DOHH2 (cell line): ENCODE measurements around the gene TADA2B.
"Not testable (repeated sequence)": the region's sequence is repeated elsewhere in the genome, so short reads cannot be mapped to it uniquely, and the experiment has no call there.

Experiments used
- H3F3A ChIP-seq: fragments of 200-600 bp; sonication (generic), shearing (Covaris generic); 2 replicates; pipeline ENCODE4 v1.6.0; 2016; ENCODE audit warnings: antibody characterized with exemption, mild to moderate bottlenecking; ENCODE audit not compliant: control insufficient read depth, insufficient read depth
- H3K27ac ChIP-seq: fragments of 200-600 bp; sonication (generic); 2 replicates; pipeline ENCODE4 v1.5.1; 2014; ENCODE audit warnings: low read depth, mild to moderate bottlenecking, low read length, moderate library complexity
- H3K27me3 ChIP-seq: fragments of 200-600 bp; sonication (generic); 2 replicates; pipeline ENCODE4 v1.6.1; 2014; ENCODE audit warnings: mild to moderate bottlenecking, low read length, mixed read lengths; ENCODE audit not compliant: control insufficient read depth
- H3K36me3 ChIP-seq: fragments of 200-600 bp; sonication (generic); 2 replicates; pipeline ENCODE4 v1.6.1; 2014; ENCODE audit warnings: mild to moderate bottlenecking, low read length, moderate library complexity, mixed read lengths; ENCODE audit not compliant: control insufficient read depth
- H3K4me1 ChIP-seq: fragments of 200-600 bp; sonication (generic); 2 replicates; pipeline ENCODE4 v1.6.1; 2014; ENCODE audit warnings: mild to moderate bottlenecking, low read length, mixed read lengths; ENCODE audit not compliant: control insufficient read depth
- H3K4me2 ChIP-seq: fragments of 200-600 bp; sonication (generic); 2 replicates; pipeline ENCODE4 v1.6.0; 2014; ENCODE audit warnings: mild to moderate bottlenecking, low read length, moderate library complexity
- H3K4me3 ChIP-seq: fragments of 200-600 bp; sonication (generic); 2 replicates; pipeline ENCODE4 v1.5.1; 2014; ENCODE audit warnings: mild to moderate bottlenecking, low read length, mixed read lengths
- H3K79me2 ChIP-seq: fragments of 200-600 bp; sonication (generic); 2 replicates; pipeline ENCODE4 v1.6.1; 2014; ENCODE audit warnings: mild to moderate bottlenecking, low read length, mixed read lengths; ENCODE audit not compliant: control insufficient read depth
- H3K9me2 ChIP-seq: fragments of 200-600 bp; sonication (generic); replicated peaks from 2 replicates; pipeline ENCODE4 v1.6.1; 2014; ENCODE audit warnings: mild to moderate bottlenecking, low read length, mixed read lengths; ENCODE audit not compliant: control insufficient read depth
- H3K9me3 ChIP-seq: fragments of 200-600 bp; sonication (generic); 2 replicates; pipeline ENCODE4 v1.6.1; 2014; ENCODE audit warnings: antibody characterized with exemption, low read length, mixed read lengths; ENCODE audit not compliant: control insufficient read depth, insufficient read depth
- H4K20me1 ChIP-seq: fragments of 200-600 bp; sonication (generic); 2 replicates; pipeline ENCODE4 v1.6.0; 2014; ENCODE audit warnings: low read depth, mild to moderate bottlenecking, antibody characterized with exemption, low read length, moderate library complexity; ENCODE audit not compliant: control insufficient read depth, insufficient read depth
- CTCF ChIP-seq: fragments of 200-600 bp; sonication (generic); IDR thresholded peaks from one replicate; pipeline ENCODE4 v1.5.1; 2014; ENCODE audit warnings: antibody characterized with exemption, mild to moderate bottlenecking, low read depth, low read length; ENCODE audit not compliant: poor library complexity, severe bottlenecking
- EZH2phosphoT487 ChIP-seq: fragments of 200-600 bp; sonication (generic); IDR thresholded peaks from 2 replicates; pipeline ENCODE4 v1.6.1; 2017; ENCODE audit warnings: borderline replicate concordance, mild to moderate bottlenecking, antibody characterized with exemption, low read length, moderate library complexity, mixed read lengths

Gene TADA2B

DNA sequence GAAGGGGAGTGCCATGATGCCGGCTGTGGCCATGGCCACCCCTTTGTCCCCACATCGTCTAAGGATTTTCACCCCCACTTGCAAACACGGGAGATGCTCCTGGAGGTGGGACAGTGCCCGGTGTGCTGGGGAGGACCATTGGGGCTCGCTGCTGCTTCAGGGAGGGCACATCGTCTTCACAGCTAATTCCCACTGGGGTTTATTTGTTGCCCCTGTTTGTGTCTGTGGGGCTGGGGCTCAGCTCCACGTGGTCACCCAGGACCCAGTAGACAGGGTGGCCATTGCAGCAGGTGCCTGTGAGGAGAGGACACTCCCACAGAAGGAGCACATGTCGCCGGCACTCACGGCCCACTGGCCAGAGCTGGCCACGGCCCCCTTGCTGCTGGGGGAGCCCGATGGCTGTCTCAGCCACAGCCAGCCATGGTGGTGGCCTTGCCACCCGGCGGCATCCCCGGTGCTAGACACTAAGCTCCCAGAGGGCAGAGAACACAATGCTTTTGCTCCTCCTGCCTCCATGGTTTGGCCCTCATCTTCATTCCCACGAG lies 52.5 kb downstream of the TADA2B start:
- H4K20me1 ChIP-seq: no peaks in the 10 kb centered on the region
- 0 out of 2 replicates have a peak, but pooled peaks cover 2% of the 10 kb centered on the region for H3K27me3 ChIP-seq
- no peaks in the 10 kb centered on the region for H3K4me1 ChIP-seq
- H3K36me3 ChIP-seq: no peaks in the 10 kb centered on the region
- no peaks in the 10 kb centered on the region for H3K79me2 ChIP-seq
- H3K4me2 ChIP-seq: no peak overlapping the region
- no peaks in the 10 kb centered on the region for H3K9me2 ChIP-seq
- no peak for TF ChIP-seq CTCF
- no peak for TF ChIP-seq EZH2phosphoT487
- no peaks in the 10 kb centered on the region for H3F3A ChIP-seq
- H3K27ac ChIP-seq: no peak overlapping the region
- H3K4me3 ChIP-seq: no peak overlapping the region
- H3K9me3 ChIP-seq: no peaks in the 10 kb centered on the region

DNA sequence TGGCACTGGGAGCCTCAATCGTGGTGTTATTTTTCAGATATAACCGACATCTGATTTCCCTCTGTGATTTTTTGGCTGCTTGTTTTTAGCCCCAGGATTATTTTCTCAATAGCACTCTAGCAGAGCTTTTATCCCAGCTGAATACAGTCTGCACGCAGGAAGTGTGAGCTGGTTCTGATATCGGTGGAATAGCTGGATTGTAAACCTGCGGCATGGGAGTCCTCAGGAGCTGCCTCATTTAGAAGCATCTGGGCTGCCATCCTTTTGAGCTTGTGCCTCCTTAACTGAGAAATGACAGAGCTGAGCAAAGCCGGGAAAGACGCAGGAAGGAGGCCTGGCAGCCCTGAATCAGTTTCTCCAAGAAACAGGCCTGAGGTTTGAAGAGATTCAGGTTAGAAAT lies 53.1 kb downstream of the TADA2B start:
- Histone ChIP-seq H3K36me3 (no peaks in the 10 kb centered on the region), H3K9me3 (no peaks in the 10 kb centered on the region), H3K4me2 (no peak overlapping the region), H3K4me3 (no peak overlapping the region), H3K9me2 (no peaks in the 10 kb centered on the region), H3K4me1 (no peaks in the 10 kb centered on the region), H3F3A (no peaks in the 10 kb centered on the region), H3K79me2 (no peaks in the 10 kb centered on the region), H4K20me1 (no peaks in the 10 kb centered on the region), H3K27me3 (0 out of 2 replicates have a peak, but pooled peaks cover 2% of the 10 kb centered on the region), H3K27ac (no peak overlapping the region)
- TF ChIP-seq EZH2phosphoT487 (no peak), CTCF (no peak)

DNA sequence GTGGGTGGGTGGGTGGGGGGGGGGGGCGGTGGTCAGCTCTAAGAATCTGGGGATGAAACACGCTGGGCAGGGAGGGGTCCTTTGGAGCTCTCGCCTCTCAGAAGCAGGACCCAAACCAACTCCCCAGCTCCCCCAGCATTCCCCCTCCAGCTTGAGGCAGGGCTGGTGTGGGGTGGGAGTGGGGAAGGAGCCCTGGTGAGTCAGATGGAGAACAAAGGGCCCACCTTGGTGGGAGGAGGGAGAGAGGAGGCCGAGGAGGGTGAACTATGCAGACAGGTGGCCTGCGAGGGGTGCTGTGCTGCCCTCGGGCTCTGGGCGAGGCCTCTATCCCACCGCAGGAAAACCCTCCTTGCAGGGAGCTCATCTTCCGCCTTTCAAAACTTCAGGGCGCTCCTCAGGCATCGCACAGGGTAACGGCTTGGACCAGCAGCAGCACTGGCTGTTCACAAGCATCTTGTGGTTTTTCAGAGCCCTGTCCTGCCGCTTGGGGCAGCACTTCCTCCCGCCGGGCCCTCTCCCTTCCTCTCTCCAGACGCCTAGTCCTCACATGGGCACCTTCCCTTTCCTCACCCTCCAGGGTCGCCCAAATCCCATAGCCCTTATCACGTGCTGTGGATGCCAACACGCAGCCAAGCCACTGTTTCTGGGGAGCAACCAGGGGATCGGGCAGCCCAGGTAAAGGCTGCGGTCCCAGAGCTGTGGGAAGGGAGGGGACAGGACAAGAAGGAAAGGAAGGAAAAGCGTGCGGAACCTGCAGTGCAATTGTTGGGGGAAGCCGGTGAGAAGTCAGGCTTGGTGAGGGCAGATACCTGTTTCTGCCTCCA lies 58.7 kb downstream of the TADA2B start:
- Histone ChIP-seq H3K4me3 (peak overlapping the region; percentile 75), H3K9me3 (no peaks in the 10 kb centered on the region), H3K79me2 (no peaks in the 10 kb centered on the region), H3K4me2 (peak overlapping the region; percentile 90), H3K36me3 (no peaks in the 10 kb centered on the region), H3K4me1 (peaks cover 15% of the 10 kb centered on the region), H3F3A (no peaks in the 10 kb centered on the region), H4K20me1 (no peaks in the 10 kb centered on the region), H3K27ac (no peak overlapping the region), H3K9me2 (no peaks in the 10 kb centered on the region), H3K27me3 (peaks cover 8% of the 10 kb centered on the region)
- TF ChIP-seq CTCF (peak; percentile 78), EZH2phosphoT487 (no peak)

GRCh38 chr4:7102516-7102909 lies 59.3 kb downstream of the TADA2B start:
- not testable (repeated sequence) for H3K79me2 ChIP-seq, H3F3A ChIP-seq, H3K27ac ChIP-seq, H3K9me3 ChIP-seq, H3K27me3 ChIP-seq, H3K36me3 ChIP-seq, H4K20me1 ChIP-seq, H3K9me2 ChIP-seq
- peaks cover 15% of the 10 kb centered on the region for H3K4me1 ChIP-seq
- peak overlapping the region; percentile 90 for H3K4me2 ChIP-seq
- peak overlapping the region; percentile 75 for H3K4me3 ChIP-seq
